Measurements from ENCODE around the gene PDE11A.

- TF ChIP-seq POLR2A (IDR thresholded peaks at IDR 0.05) (no peak), CTCF (IDR thresholded peaks at IDR 0.05) (no peak)
Observed at GRCh38 chr2:177939211-177939610, 133.4 kb downstream of the PDE11A start.

Data from uterus (tissue), 2 donors.